IPS DF 6.9 (cell line): ENCODE results near the gene RAP1GAP2.
"Not testable (repeated sequence)": the region's sequence is repeated elsewhere in the genome, so short reads cannot be mapped to it uniquely, and the experiment has no call there.

ENCODE experiments used
- DNase-seq: peaks from one replicate; pipeline ENCODE4 v3.0.0-alpha.2; 2013; ENCODE audit warnings: low read depth, low spot score
- H3K27ac ChIP-seq: one replicate; pipeline ENCODE4 v1.5.1; 2013; ENCODE audit warnings: low read length, control low read depth
- H3K27me3 ChIP-seq: 2 replicates; pipeline ENCODE4 v1.6.1; 2013; ENCODE audit warnings: mild to moderate bottlenecking, low read length; ENCODE audit not compliant: control insufficient read depth, insufficient read depth
- H3K36me3 ChIP-seq: 2 replicates; pipeline ENCODE4 v1.6.1; 2013; ENCODE audit warnings: low read length; ENCODE audit not compliant: control insufficient read depth, insufficient read depth
- H3K4me1 ChIP-seq: 2 replicates; pipeline ENCODE4 v1.6.1; 2013; ENCODE audit warnings: low read length; ENCODE audit not compliant: control insufficient read depth, insufficient read depth
- H3K4me3 ChIP-seq: 2 replicates; pipeline ENCODE4 v1.5.1; 2013; ENCODE audit warnings: mild to moderate bottlenecking, low read length
- H3K9me3 ChIP-seq: 2 replicates; pipeline ENCODE4 v1.6.1; 2013; ENCODE audit warnings: low read length, inconsistent platforms; ENCODE audit not compliant: control insufficient read depth, insufficient read depth
- WGBS: extraction: QIAGEN DNeasy Blood & Tissue Kit; methylation state at CpG from one replicate; pipeline ENCODE4 v1.1.7; 2013; ENCODE audit warnings: mixed read lengths, missing lambda C conversion rate; ENCODE audit not compliant: insufficient read length, insufficient coverage; 5-methylcytosine and 5-hydroxymethylcytosine counted together

The RAP1GAP2 gene

GRCh38 chr17:2991396-2992180 lies 195.3 kb downstream of the RAP1GAP2 start:
- H3K4me1 ChIP-seq, H3K36me3 ChIP-seq, H3K4me3 ChIP-seq, DNase-seq, H3K9me3 ChIP-seq, H3K27me3 ChIP-seq, H3K27ac ChIP-seq: not testable (repeated sequence)
- WGBS: no CpG with 5 or more reads among the region's 21 CpGs

- peaks cover 22% of the 10 kb centered on the region; the same call in 1 of the 2 replicates for H3K36me3 ChIP-seq
- H3K4me1 ChIP-seq: no peaks in the 10 kb centered on the region
- no peaks in the 10 kb centered on the region for H3K27me3 ChIP-seq
- H3K27ac ChIP-seq: no peak overlapping the region
- H3K4me3 ChIP-seq: no peak overlapping the region
- no CpG with 5 or more reads among the region's 6 CpGs for WGBS
- DNase-seq: no peak
- no peaks in the 10 kb centered on the region for H3K9me3 ChIP-seq
Measured at GRCh38 chr17:2994441-2994840, 198.2 kb downstream of the RAP1GAP2 start.

- no peaks in the 10 kb centered on the region for H3K27me3 ChIP-seq
- H3K9me3 ChIP-seq: no peaks in the 10 kb centered on the region
- H3K4me1 ChIP-seq: no peaks in the 10 kb centered on the region
- peaks cover 22% of the 10 kb centered on the region; the same call in 1 of the 2 replicates for H3K36me3 ChIP-seq
- no CpG with 5 or more reads among the region's 22 CpGs for WGBS
- no peak for DNase-seq
- H3K27ac ChIP-seq: no peak overlapping the region
- H3K4me3 ChIP-seq: no peak overlapping the region
Measured at GRCh38 chr17:2995377-2995776, 199.1 kb downstream of the RAP1GAP2 start.

- no peaks in the 10 kb centered on the region for H3K27me3 ChIP-seq
- H3K9me3 ChIP-seq: no peaks in the 10 kb centered on the region
- DNase-seq: no peak
- peaks cover 22% of the 10 kb centered on the region; the same call in 1 of the 2 replicates for H3K36me3 ChIP-seq
- no peak overlapping the region for H3K4me3 ChIP-seq
- no CpG with 5 or more reads among the region's 17 CpGs for WGBS
- no peaks in the 10 kb centered on the region for H3K4me1 ChIP-seq
- H3K27ac ChIP-seq: no peak overlapping the region
Measured at GRCh38 chr17:2995886-2996809, 199.9 kb downstream of the RAP1GAP2 start.

GRCh38 chr17:2996810-2997670 lies 200.8 kb downstream of the RAP1GAP2 start:
- DNase-seq: no peak
- no peak overlapping the region for H3K4me3 ChIP-seq
- H3K36me3 ChIP-seq: peaks cover 23% of the 10 kb centered on the region; the same call in 1 of the 2 replicates
- WGBS: no CpG with 5 or more reads among the region's 11 CpGs
- no peaks in the 10 kb centered on the region for H3K27me3 ChIP-seq
- no peak overlapping the region for H3K27ac ChIP-seq
- H3K9me3 ChIP-seq: no peaks in the 10 kb centered on the region
- H3K4me1 ChIP-seq: no peaks in the 10 kb centered on the region

- H3K9me3 ChIP-seq, H3K27ac ChIP-seq, H3K4me3 ChIP-seq, DNase-seq, H3K27me3 ChIP-seq, H3K4me1 ChIP-seq: not testable (repeated sequence)
- WGBS: 100% methylated on average over 3 of the region's 9 CpGs
- H3K36me3 ChIP-seq: peaks cover 25% of the 10 kb centered on the region; the same call in 1 of the 2 replicates
Measured at GRCh38 chr17:2998469-2998901, 202.2 kb downstream of the RAP1GAP2 start.

- peaks cover 26% of the 10 kb centered on the region for H3K36me3 ChIP-seq
- no peaks in the 10 kb centered on the region for H3K4me1 ChIP-seq
- no peaks in the 10 kb centered on the region for H3K9me3 ChIP-seq
- H3K27me3 ChIP-seq: no peaks in the 10 kb centered on the region
- no peak overlapping the region for H3K4me3 ChIP-seq
- H3K27ac ChIP-seq: no peak overlapping the region
- no CpG with 5 or more reads among the region's 14 CpGs for WGBS
- no peak for DNase-seq
Measured at GRCh38 chr17:3002538-3003295, 206.5 kb downstream of the RAP1GAP2 start.

GRCh38 chr17:3003296-3004149 lies 207.3 kb downstream of the RAP1GAP2 start:
- DNase-seq: no peak
- Histone ChIP-seq H3K27ac (no peak overlapping the region), H3K36me3 (peaks cover 30% of the 10 kb centered on the region)

More at GRCh38 chr17:3003296-3004149, 207.3 kb downstream of the RAP1GAP2 start:
- WGBS: no CpG with 5 or more reads among the region's 23 CpGs
- Histone ChIP-seq H3K9me3 (no peaks in the 10 kb centered on the region), H3K4me3 (no peak overlapping the region), H3K27me3 (no peaks in the 10 kb centered on the region), H3K4me1 (no peaks in the 10 kb centered on the region)
